ENCODE results near the gene EMC6. TPM values are rescaled to one million over a fixed set of nuclear protein-coding genes. Genes with fewer than 3 reads are reported as not detected.

EMC6 gene
- total RNA-seq, 1 donor from 2014 or later = 33.8 TPM

- Mint-ChIP-seq H3K27ac (peak overlapping the region; percentile 83), H3K4me3 (peak overlapping the region; percentile 58), H3K27me3 (no peaks in the 10 kb centered on the region), H3K9me3 (no peaks in the 10 kb centered on the region), H3K36me3 (ENCODE audit: low read depth) (peaks cover 58% of the 10 kb centered on the region), H3K4me1 (peaks cover 46% of the 10 kb centered on the region)
- TF ChIP-seq CTCF (IDR thresholded peaks at IDR 0.05) = peak; percentile 72
- CTCF ChIA-PET = interaction anchor here (0.6 to 3.0 kb wide), 16 partner anchors 9 to 634 kb away, joined by 3 to 37 read pairs (median 6); partner anchors contain the start of genes HASPIN and P2RX5
- intact Hi-C loops (cut with micrococcal nuclease) = loop anchor here (1.0 to 2.0 kb wide), 7 partner anchors 11 to 144 kb away; partner anchors contain the start of gene HASPIN
- POLR2A ChIA-PET = interaction anchor here (0.5 to 3.8 kb wide), 14 partner anchors 9 to 273 kb away, joined by 3 to 78 read pairs (median 6); partner anchors contain the start of genes CTNS, HASPIN, P2RX5 and SHPK
- ATAC-seq (ENCODE audit: low read depth) (peak; percentile 75), DNase-seq (peak; percentile 58)
Measured at GRCh38 chr17:3683054-3683511, 14.5 kb downstream of the EMC6 start.

DNA sequence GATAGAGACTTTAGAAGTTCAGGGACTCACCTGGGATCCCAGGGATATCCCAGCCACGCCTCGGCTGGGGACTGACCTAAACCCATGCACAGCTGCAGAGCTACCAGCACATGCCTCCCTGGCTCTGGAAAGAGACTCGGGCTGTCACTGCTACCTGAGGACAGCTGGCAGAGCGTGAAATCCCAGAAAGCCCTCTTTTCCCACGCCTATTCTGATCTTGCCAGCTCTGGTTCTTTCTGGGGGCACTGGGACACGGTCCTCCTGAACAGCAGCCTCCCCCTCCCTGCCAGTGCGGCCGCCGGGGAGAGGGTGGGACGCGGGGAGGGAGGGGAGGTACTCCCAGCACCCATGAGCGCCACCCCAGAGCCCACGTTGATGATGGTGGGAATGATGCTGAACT, 16.6 kb downstream of the EMC6 start:
- Mint-ChIP-seq H3K4me3 (peak overlapping the region; percentile 11), H3K27ac (peak overlapping the region; percentile 73), H3K27me3 (no peaks in the 10 kb centered on the region), H3K36me3 (ENCODE audit: low read depth) (peaks cover 54% of the 10 kb centered on the region), H3K9me3 (no peaks in the 10 kb centered on the region), H3K4me1 (peaks cover 62% of the 10 kb centered on the region)
- CTCF ChIA-PET = interaction anchor here (0.8 to 1.3 kb wide), 3 partner anchors 10 to 47 kb away, joined by 3 to 6 read pairs (median 3); no protein-coding TSS in a partner anchor
- ATAC-seq (ENCODE audit: low read depth) (no peak), DNase-seq (peak; percentile 49)
- intact Hi-C loops (cut with micrococcal nuclease) = no loop called here
- TF ChIP-seq CTCF (IDR thresholded peaks at IDR 0.05) = no peak
- POLR2A ChIA-PET = interaction anchor here (0.6 to 3.8 kb wide), 5 partner anchors 10 to 111 kb away, joined by 3 to 78 read pairs (median 7); partner anchors contain the start of genes HASPIN and P2RX5

DNA sequence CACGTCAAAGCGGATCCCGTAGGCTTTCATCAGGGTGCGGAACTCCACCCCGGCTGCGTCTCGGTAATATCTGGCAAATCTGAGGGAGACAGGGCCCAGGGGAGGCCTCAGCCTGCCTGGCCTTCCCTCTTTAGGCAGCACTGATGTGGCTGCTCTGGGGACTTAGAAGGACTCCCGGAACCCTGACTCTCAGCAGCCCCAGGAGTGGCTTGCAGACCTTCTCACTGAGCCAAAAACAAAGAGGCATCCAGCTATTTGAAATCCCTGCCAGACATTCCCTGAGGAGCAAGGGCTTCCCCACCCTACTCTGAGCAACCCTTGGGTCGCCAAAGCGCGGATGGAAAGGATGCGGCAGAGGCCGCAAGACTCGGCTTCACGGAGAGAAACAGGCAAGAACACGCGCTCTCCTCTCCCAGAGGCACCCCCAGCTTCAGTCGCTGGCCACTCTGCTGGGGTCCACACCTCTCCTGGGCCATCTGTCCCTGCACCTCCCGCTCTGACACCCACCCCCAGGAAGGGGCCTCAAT, 19.5 kb downstream of the EMC6 start:
- peak overlapping the region; percentile 82 for H3K27ac Mint-ChIP-seq
- ChIA-PET POLR2A (interaction anchor here (0.6 to 1.8 kb wide), 13 partner anchors 9 to 109 kb away, joined by 3 to 15 read pairs (median 4); partner anchors contain the start of genes HASPIN and SHPK), CTCF (interaction anchor here (0.7 to 1.5 kb wide), 2 partner anchors 22 to 44 kb away, joined by 3 to 4 read pairs; no protein-coding TSS in a partner anchor)
- H3K4me3 Mint-ChIP-seq = peak overlapping the region; percentile 71
- peak; percentile 49 for DNase-seq
- peaks cover 53% of the 10 kb centered on the region for H3K36me3 Mint-ChIP-seq (ENCODE audit: low read depth)
- H3K4me1 Mint-ChIP-seq = peaks cover 71% of the 10 kb centered on the region
- ATAC-seq (ENCODE audit: low read depth) = peak; percentile 31
- no peak for TF ChIP-seq CTCF (IDR thresholded peaks at IDR 0.05)
- no peaks in the 10 kb centered on the region for H3K27me3 Mint-ChIP-seq
- H3K9me3 Mint-ChIP-seq = no peaks in the 10 kb centered on the region
- intact Hi-C loops (cut with micrococcal nuclease) = loop anchor here (1.0 kb wide), 1 partner anchor 23 kb away; no protein-coding TSS in a partner anchor

DNA sequence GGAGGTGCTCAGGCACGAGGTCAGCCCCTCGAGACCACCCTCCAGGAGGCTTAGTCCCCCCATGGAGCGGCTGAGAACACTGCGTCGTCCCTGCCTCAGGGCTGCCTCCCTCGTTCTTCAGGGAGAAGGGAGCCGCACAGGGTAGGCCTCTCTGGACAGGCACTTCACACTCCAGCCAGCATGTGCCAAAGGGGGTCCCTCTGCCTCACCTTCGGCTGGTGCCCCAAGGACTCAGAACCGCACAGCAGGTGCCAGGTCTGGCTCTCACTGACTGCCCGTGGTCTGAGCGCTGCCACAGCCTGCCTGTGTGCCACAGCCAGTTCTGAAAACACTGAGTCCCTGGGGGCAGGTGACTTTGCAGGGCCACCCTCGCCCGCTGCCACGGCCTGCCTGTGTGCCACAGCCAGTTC, 20.2 kb downstream of the EMC6 start:
- ATAC-seq (ENCODE audit: low read depth) (peak; percentile 55), DNase-seq (peak; percentile 59)
- Mint-ChIP-seq H3K4me3 (peak overlapping the region; percentile 71), H3K27ac (peak overlapping the region; percentile 82), H3K27me3 (no peaks in the 10 kb centered on the region), H3K36me3 (ENCODE audit: low read depth) (peaks cover 49% of the 10 kb centered on the region), H3K4me1 (peaks cover 69% of the 10 kb centered on the region), H3K9me3 (no peaks in the 10 kb centered on the region)
- no peak for TF ChIP-seq CTCF (IDR thresholded peaks at IDR 0.05)
- ChIA-PET CTCF (interaction anchor here (1.5 kb wide), 1 partner anchor 22 kb away, joined by 4 read pairs; no protein-coding TSS in a partner anchor), POLR2A (interaction anchor here (0.6 to 2.0 kb wide), 9 partner anchors 10 to 46 kb away, joined by 3 to 15 read pairs (median 5); partner anchors contain the start of gene HASPIN)
- intact Hi-C loops (cut with micrococcal nuclease) = loop anchor here (1.0 kb wide), 1 partner anchor 22 kb away; no protein-coding TSS in a partner anchor

Data from activated B cell treated with CpG ODN at 0.5 μM for 24 hours (primary cell).